ENCODE results near the gene IQGAP2.

DNA sequence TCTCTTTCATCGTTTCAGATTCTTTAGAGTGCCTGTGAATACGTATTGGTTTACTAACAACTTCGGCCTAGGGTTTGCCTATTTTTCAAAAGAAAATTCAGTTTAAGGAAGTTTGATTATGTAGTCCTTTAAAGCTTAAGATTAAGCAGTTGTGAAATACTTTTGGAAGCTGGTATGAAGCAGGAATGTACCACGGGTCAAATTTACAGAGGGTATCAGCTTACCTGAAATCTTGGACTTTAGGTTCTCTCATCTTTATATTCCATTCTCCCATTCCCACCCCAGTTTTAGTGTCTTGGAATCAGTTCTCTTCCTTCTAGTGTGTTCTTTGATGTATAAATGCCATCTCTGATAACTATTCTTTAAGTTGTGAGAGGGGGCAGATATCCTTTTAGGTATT, 53.2 kb downstream of the IQGAP2 start:
- TF ChIP-seq, protein P1, sequence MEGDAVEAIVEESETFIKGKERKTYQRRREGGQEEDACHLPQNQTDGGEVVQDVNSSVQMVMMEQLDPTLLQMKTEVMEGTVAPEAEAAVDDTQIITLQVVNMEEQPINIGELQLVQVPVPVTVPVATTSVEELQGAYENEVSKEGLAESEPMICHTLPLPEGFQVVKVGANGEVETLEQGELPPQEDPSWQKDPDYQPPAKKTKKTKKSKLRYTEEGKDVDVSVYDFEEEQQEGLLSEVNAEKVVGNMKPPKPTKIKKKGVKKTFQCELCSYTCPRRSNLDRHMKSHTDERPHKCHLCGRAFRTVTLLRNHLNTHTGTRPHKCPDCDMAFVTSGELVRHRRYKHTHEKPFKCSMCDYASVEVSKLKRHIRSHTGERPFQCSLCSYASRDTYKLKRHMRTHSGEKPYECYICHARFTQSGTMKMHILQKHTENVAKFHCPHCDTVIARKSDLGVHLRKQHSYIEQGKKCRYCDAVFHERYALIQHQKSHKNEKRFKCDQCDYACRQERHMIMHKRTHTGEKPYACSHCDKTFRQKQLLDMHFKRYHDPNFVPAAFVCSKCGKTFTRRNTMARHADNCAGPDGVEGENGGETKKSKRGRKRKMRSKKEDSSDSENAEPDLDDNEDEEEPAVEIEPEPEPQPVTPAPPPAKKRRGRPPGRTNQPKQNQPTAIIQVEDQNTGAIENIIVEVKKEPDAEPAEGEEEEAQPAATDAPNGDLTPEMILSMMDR (IDR thresholded peaks at IDR 0.05): no peak
- no peak for TF ChIP-seq POLR2A (IDR thresholded peaks at IDR 0.05)

All from testis (tissue), 2 donors.